OCI-LY3 (cell line): Measurements from ENCODE around the gene PHC3.

Experiments
- H2AFZ ChIP-seq: fragments of 200-600, 300-600 bp; shearing (Covaris generic); 2 replicates; pipeline ENCODE4 v1.6.0; 2014; ENCODE audit warnings: antibody characterized with exemption, low read depth, low read length
- H3K27ac ChIP-seq: fragments of 200-600, 300-600 bp; sonication (generic); 2 replicates; pipeline ENCODE4 v1.5.1; 2014; ENCODE audit warnings: mild to moderate bottlenecking, low read length, moderate library complexity, mixed read lengths
- H3K27me3 ChIP-seq: fragments of 200-600, 300-600 bp; sonication (generic); 2 replicates; pipeline ENCODE4 v1.6.1; 2014; ENCODE audit warnings: low read depth, low read length, mixed read lengths
- H3K36me3 ChIP-seq: fragments of 200-600, 300-600 bp; sonication (generic); replicated peaks from 2 replicates; pipeline ENCODE3; 2014; ENCODE audit warnings: low read depth, low read length, mixed read lengths
- H3K4me1 ChIP-seq: fragments of 300-600, 200-600 bp; sonication (generic); 2 replicates; pipeline ENCODE4 v1.6.1; 2014; ENCODE audit warnings: low read length, mixed read lengths
- H3K4me2 ChIP-seq: fragments of 200-600, 300-600 bp; sonication (generic); 2 replicates; pipeline ENCODE4 v1.6.1; 2014; ENCODE audit warnings: low read length, mixed read lengths
- H3K4me3 ChIP-seq: fragments of 300-600, 200-600 bp; sonication (generic); 2 replicates; pipeline ENCODE4 v1.5.1; 2014; ENCODE audit warnings: antibody characterized with exemption, mild to moderate bottlenecking, low read length, moderate library complexity
- H3K79me2 ChIP-seq: fragments of 300-600, 200-600 bp; shearing (Covaris generic); 2 replicates; pipeline ENCODE4 v1.6.1; 2014; ENCODE audit warnings: mild to moderate bottlenecking, low read length, mixed read lengths
- H3K9ac ChIP-seq: fragments of 300-600, 200-600 bp; shearing (Covaris generic); 2 replicates; pipeline ENCODE4 v1.6.0; 2014; ENCODE audit warnings: mild to moderate bottlenecking, low read length, moderate library complexity
- H3K9me3 ChIP-seq: fragments of 200-600, 300-600 bp; shearing (Covaris generic); 2 replicates; pipeline ENCODE4 v1.6.1; 2014; ENCODE audit warnings: low read length, mixed read lengths; ENCODE audit not compliant: insufficient read depth
- H4K20me1 ChIP-seq: fragments of 200-600, 300-600 bp; sonication (generic); 2 replicates; pipeline ENCODE4 v1.6.1; 2016; ENCODE audit warnings: low read length, mixed read lengths; ENCODE audit not compliant: insufficient read depth
- EZH2phosphoT487 ChIP-seq: fragments of 200-600 bp; shearing (Covaris generic); IDR thresholded peaks from 2 replicates; pipeline ENCODE4 v1.6.1; 2018; ENCODE audit warnings: antibody characterized with exemption, mixed run types, low read depth
- TF ChIP-seq, protein P1 (sequence below): fragments of 200-600, 300-600 bp; sonication (generic); IDR thresholded peaks from 2 replicates; pipeline ENCODE4 v1.5.1; 2014; ENCODE audit warnings: antibody characterized with exemption, low read length, low read depth

Gene PHC3

DNA sequence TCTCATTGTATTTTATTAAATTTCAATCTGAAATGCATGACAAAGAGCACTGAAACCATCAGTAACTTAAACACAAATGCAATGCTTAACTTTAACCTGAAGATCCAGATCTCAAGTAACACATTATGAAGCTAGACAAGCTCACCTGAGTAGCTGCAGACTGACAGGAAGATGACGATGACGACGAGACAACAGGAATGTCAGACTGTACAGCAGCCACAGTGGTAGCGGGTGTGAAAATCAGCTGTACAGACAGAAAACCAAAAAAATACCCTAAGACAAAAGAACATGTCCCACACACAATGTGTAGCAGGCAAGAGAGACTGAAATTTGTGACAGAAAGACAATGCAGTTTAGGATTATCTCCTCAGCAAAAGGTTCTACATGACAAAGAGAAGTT, 36.3 kb downstream of the PHC3 start:
- peaks cover 16% of the 10 kb centered on the region for H4K20me1 ChIP-seq
- H3K27me3 ChIP-seq, result no peaks in the 10 kb centered on the region
- H3K9me3 ChIP-seq, result no peaks in the 10 kb centered on the region
- peaks cover 6% of the 10 kb centered on the region; the same call in 1 of the 2 replicates for H3K79me2 ChIP-seq
- H3K4me2 ChIP-seq, result no peak overlapping the region
- H3K4me3 ChIP-seq, result no peak overlapping the region
- no peak overlapping the region for H3K27ac ChIP-seq
- TF ChIP-seq, protein P1, sequence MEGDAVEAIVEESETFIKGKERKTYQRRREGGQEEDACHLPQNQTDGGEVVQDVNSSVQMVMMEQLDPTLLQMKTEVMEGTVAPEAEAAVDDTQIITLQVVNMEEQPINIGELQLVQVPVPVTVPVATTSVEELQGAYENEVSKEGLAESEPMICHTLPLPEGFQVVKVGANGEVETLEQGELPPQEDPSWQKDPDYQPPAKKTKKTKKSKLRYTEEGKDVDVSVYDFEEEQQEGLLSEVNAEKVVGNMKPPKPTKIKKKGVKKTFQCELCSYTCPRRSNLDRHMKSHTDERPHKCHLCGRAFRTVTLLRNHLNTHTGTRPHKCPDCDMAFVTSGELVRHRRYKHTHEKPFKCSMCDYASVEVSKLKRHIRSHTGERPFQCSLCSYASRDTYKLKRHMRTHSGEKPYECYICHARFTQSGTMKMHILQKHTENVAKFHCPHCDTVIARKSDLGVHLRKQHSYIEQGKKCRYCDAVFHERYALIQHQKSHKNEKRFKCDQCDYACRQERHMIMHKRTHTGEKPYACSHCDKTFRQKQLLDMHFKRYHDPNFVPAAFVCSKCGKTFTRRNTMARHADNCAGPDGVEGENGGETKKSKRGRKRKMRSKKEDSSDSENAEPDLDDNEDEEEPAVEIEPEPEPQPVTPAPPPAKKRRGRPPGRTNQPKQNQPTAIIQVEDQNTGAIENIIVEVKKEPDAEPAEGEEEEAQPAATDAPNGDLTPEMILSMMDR, result no peak
- TF ChIP-seq EZH2phosphoT487, result no peak
- peaks cover 32% of the 10 kb centered on the region for H3K36me3 ChIP-seq
- H3K9ac ChIP-seq, result no peak overlapping the region
- peaks cover 14% of the 10 kb centered on the region for H3K4me1 ChIP-seq
- no peak overlapping the region for H2AFZ ChIP-seq

DNA sequence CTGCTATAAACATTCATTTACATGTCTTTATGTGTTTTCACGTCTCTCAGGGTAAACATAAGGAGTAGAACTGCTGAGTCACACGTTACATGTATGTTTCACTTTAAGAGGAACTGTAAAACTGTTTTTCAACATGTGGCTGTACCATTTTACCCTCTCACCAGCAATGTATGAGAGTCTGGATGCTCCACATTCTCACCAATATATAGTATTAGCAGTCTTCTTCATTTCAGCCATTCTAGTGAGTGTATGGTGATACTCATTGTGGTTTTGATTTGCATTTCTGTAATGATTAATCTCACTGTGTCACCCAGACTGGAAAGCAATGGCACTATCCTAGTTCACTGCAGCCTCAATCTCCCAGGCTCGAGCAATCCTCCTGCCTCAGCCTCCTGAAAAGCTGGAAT, 37.1 kb downstream of the PHC3 start:
- H3K27me3 ChIP-seq, result no peaks in the 10 kb centered on the region
- H3K27ac ChIP-seq, result no peak overlapping the region
- H4K20me1 ChIP-seq, result peaks cover 16% of the 10 kb centered on the region
- no peak overlapping the region for H3K4me3 ChIP-seq
- no peak overlapping the region for H2AFZ ChIP-seq
- TF ChIP-seq, protein P1, result no peak
- TF ChIP-seq EZH2phosphoT487, result no peak
- no peak overlapping the region for H3K9ac ChIP-seq
- H3K4me1 ChIP-seq, result peaks cover 14% of the 10 kb centered on the region
- peaks cover 28% of the 10 kb centered on the region for H3K36me3 ChIP-seq
- peak overlapping the region; percentile 19; the same call in 1 of the 2 replicates for H3K4me2 ChIP-seq
- peaks cover 6% of the 10 kb centered on the region; the same call in 1 of the 2 replicates for H3K79me2 ChIP-seq
- H3K9me3 ChIP-seq, result no peaks in the 10 kb centered on the region

DNA sequence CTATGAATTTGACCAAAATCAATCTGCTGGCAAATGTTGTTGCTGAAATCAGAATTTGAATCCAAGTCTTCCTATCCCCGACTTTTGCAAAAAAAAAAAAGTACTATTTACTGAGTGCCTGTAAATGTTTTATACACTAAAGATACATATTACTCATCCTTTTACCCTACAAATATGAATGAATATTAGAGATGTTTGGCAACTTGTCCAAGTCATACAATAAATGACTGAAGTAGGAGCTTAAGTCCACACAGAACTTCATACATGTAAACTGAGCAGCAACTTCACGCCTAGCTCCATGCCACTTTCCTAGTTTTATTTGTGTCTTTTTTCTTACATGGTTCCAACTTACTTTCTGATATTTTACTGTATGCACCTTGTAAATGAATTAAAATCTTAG, 39.2 kb downstream of the PHC3 start:
- TF ChIP-seq, protein P1, result no peak
- TF ChIP-seq EZH2phosphoT487, result no peak
- 0 out of 2 replicates have a peak, but pooled peaks cover 6% of the 10 kb centered on the region for H3K79me2 ChIP-seq

DNA sequence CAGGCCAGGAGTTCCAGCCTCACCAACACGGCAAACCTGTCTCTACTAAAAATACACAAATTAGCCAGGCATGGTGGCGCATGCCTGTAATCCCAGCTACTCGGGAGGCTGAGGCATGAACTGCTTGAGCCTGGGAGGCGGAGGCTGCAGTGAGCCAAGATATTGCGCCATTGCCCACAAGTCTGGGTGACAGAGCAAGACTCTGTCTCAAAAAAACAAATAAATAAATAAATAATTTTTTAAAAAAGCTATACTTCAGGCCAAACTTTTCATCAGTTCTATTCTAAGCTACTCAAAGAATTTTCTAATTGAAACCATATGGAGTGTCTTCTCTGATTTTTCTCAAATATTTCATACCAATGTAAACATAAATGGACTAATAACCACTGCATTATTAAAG, 43.5 kb downstream of the PHC3 start:
- H3K36me3 ChIP-seq, result peaks cover 35% of the 10 kb centered on the region
- no peak overlapping the region for H3K4me3 ChIP-seq
- no peak for TF ChIP-seq EZH2phosphoT487
- TF ChIP-seq, protein P1, result no peak
- no peaks in the 10 kb centered on the region for H3K9me3 ChIP-seq
- no peaks in the 10 kb centered on the region for H3K4me1 ChIP-seq
- H3K27me3 ChIP-seq, result no peaks in the 10 kb centered on the region
- no peaks in the 10 kb centered on the region for H4K20me1 ChIP-seq
- no peaks in the 10 kb centered on the region for H3K79me2 ChIP-seq
- no peak overlapping the region for H2AFZ ChIP-seq
- H3K27ac ChIP-seq, result no peak overlapping the region
- H3K9ac ChIP-seq, result no peak overlapping the region
- H3K4me2 ChIP-seq, result no peak overlapping the region

More for the DNA sequence above, 39.2 kb downstream of the PHC3 start:
- no peak overlapping the region for H3K4me2 ChIP-seq
- no peak overlapping the region for H3K27ac ChIP-seq
- H2AFZ ChIP-seq, result no peak overlapping the region
- no peak overlapping the region for H3K9ac ChIP-seq
- no peak overlapping the region for H3K4me3 ChIP-seq
- H4K20me1 ChIP-seq, result peaks cover 12% of the 10 kb centered on the region
- no peaks in the 10 kb centered on the region for H3K9me3 ChIP-seq
- H3K27me3 ChIP-seq, result no peaks in the 10 kb centered on the region
- peaks cover 14% of the 10 kb centered on the region for H3K4me1 ChIP-seq
- H3K36me3 ChIP-seq, result peaks cover 16% of the 10 kb centered on the region
